Thyroid gland (tissue), 4 donors: ENCODE results near the gene TCHH.

ENCODE experiments used
- CTCF ChIP-seq, 6 experiments: fragments of 200-600 bp in 3 of 6; fragments of 450-650 bp in 3 of 6; sonication (generic) in 3 of 6; IDR thresholded peaks; one replicate each; pipeline ENCODE4 v1.5.1; 2016 to 2019; ENCODE audit warnings: antibody characterized with exemption in 6 of 6, mild to moderate bottlenecking in 2 of 6, inconsistent platforms in 1 of 6, moderate library complexity in 1 of 6
- POLR2A ChIP-seq, 2 donors: fragments of 450-650 bp; IDR thresholded peaks; one replicate each; pipeline ENCODE4 v1.6.1; 2017; ENCODE audit warnings: antibody characterized with exemption in 2 of 2, mild to moderate bottlenecking in 2 of 2, moderate library complexity in 1 of 2

GRCh38 chr1:152112101-152112884 is 3.0 kb downstream of the TCHH start:
- TF ChIP-seq CTCF (IDR thresholded peaks at IDR 0.05) (no peak), POLR2A (IDR thresholded peaks at IDR 0.05) (no peak)
